Stomach (tissue), 9 donors: ENCODE results near the gene WNT16. TPM values are rescaled to one million over a fixed set of nuclear protein-coding genes. Genes with fewer than 3 reads are reported as not detected.

Experiments
- DNase-seq, 2 donors: peaks; one replicate each; pipeline versions ENCODE4 v3.0.0 to v3.0.0-alpha.2; 2013 to 2019
- H3K27ac ChIP-seq, 5 donors: fragments of 200-600 bp in 4 of 5; sonication (generic) in 4 of 5; one replicate each; pipeline ENCODE4 v1.5.1; 2013 to 2019; ENCODE audit warnings: mild to moderate bottlenecking in 1 of 5, moderate library complexity in 1 of 5
- H3K27me3 ChIP-seq, 3 donors: fragments of 200-600 bp; sonication (generic); one replicate each; pipeline ENCODE4 v1.5.1; 2017 to 2019; ENCODE audit warnings: mixed run types in 1 of 3
- H3K36me3 ChIP-seq, 4 donors: fragments of 200-600 bp; sonication (generic); 1 replicate in 3 of 4; 2 replicates in 1 of 4; pipeline ENCODE4 v1.5.1; 2016 to 2019
- H3K4me1 ChIP-seq, 4 donors: fragments of 200-600 bp; sonication (generic); one replicate each; pipeline ENCODE4 v1.5.1; 2016 to 2019
- H3K4me3 ChIP-seq, 4 donors: fragments of 200-600 bp; sonication (generic) in 3 of 4; one replicate each; pipeline ENCODE4 v1.5.1; 2016 to 2019; ENCODE audit warnings: mild to moderate bottlenecking in 1 of 4
- H3K9me3 ChIP-seq, 4 donors: fragments of 200-600 bp; sonication (generic); one replicate each; pipeline ENCODE4 v1.5.1; 2016 to 2019
- EP300 ChIP-seq: sonication (generic); formaldehyde crosslinking; IDR thresholded peaks from one replicate; pipeline ENCODE4 v1.6.1; 2017; ENCODE audit warnings: antibody characterized with exemption
- POLR2A ChIP-seq, 4 donors: fragments of 450-650 bp; IDR thresholded peaks; one replicate each; pipeline ENCODE4 v1.6.1; 2016; ENCODE audit warnings: antibody characterized with exemption in 4 of 4, control low read depth in 2 of 4, mild to moderate bottlenecking in 1 of 4, moderate library complexity in 1 of 4
- POLR2AphosphoS5 ChIP-seq, 3 donors: sonication (generic); formaldehyde crosslinking; IDR thresholded peaks; one replicate each; pipeline ENCODE4 v1.6.1; 2016; ENCODE audit warnings: antibody characterized with exemption in 3 of 3
- WGBS, 5 donors: extraction: QIAGEN DNeasy Blood & Tissue Kit in 3 of 5; methylation state at CpG; one replicate each; pipeline versions ENCODE4 v1.1.5 to v1.1.7; 2013 to 2018; 5-methylcytosine and 5-hydroxymethylcytosine counted together
- intact Hi-C: fragments of 100-400 bp; cut with DNase I; formaldehyde crosslinking; loops from one replicate; pipeline ENCODE4 v1.15.1; 2023; ENCODE audit warnings: low total_unique reads
- polyA plus RNA-seq, 3 donors: library from polyadenylated mRNA; stranded (reverse); fragments of 200-250 nt; gene quantifications; one replicate each; pipeline ENCODE4 v1.2.3, GENCODE V29; 2013
- total RNA-seq, 5 donors: library from RNA; depleted of rRNA; stranded (reverse); fragments of >200 nt; gene quantifications; one replicate each; pipeline versions ENCODE4 v1.1.0 to v1.2.3, GENCODE V29; 2014 to 2016
- TF ChIP-seq, protein P1 (sequence below), 7 experiments: fragments of 450-650 bp in 4 of 7; fragments of 200-600 bp in 3 of 7; sonication (generic) in 3 of 7; IDR thresholded peaks; one replicate each; pipeline ENCODE4 v1.5.1; 2016 to 2019; ENCODE audit warnings: antibody characterized with exemption in 7 of 7, control low read depth in 2 of 7, mild to moderate bottlenecking in 1 of 7
- donor health status: healthy with polysubstance abuse.
- donor health status: Bipolar disorder and iron deficiency.
- donor health status: healthy.

Gene WNT16
- total and polyA plus RNA-seq, 8 donors, result 0.05 to 0.37 TPM; not detected in 6

DNA sequence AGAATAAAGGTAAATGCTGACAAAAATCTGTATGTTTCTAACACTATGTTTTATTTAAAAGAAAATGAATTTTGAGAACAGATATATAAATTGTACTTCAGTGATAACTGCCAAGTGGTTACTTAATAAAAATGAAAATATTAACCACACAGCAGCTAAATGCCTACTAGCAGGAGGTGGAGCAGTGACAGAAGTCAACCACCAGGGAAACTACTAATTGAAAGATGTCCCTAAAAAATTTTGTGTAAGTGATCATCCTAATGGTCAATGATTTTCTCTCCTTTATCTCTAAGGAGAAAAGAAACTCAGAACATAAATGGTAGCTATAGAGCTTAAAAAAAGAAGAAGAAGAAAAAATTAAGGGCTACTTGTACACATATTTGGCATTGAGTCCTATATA is 22.9 kb downstream of the WNT16 start:
- peaks cover 0 to 65% (median 54%) of the 10 kb centered on the region in 4 donors for H3K36me3 ChIP-seq
- no peak for DNase-seq
- no peaks in the 10 kb centered on the region for H3K27me3 ChIP-seq
- intact Hi-C loops, result no loop called here
- no peak overlapping the region for H3K27ac ChIP-seq
- no peaks in the 10 kb centered on the region for H3K4me1 ChIP-seq
- no peak overlapping the region for H3K4me3 ChIP-seq
- TF ChIP-seq, protein P1, sequence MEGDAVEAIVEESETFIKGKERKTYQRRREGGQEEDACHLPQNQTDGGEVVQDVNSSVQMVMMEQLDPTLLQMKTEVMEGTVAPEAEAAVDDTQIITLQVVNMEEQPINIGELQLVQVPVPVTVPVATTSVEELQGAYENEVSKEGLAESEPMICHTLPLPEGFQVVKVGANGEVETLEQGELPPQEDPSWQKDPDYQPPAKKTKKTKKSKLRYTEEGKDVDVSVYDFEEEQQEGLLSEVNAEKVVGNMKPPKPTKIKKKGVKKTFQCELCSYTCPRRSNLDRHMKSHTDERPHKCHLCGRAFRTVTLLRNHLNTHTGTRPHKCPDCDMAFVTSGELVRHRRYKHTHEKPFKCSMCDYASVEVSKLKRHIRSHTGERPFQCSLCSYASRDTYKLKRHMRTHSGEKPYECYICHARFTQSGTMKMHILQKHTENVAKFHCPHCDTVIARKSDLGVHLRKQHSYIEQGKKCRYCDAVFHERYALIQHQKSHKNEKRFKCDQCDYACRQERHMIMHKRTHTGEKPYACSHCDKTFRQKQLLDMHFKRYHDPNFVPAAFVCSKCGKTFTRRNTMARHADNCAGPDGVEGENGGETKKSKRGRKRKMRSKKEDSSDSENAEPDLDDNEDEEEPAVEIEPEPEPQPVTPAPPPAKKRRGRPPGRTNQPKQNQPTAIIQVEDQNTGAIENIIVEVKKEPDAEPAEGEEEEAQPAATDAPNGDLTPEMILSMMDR (IDR thresholded peaks at IDR 0.05), result no peak
- TF ChIP-seq POLR2AphosphoS5 (IDR thresholded peaks at IDR 0.05) (no peak), EP300 (no peak), POLR2A (IDR thresholded peaks at IDR 0.05) (no peak)
- no peaks in the 10 kb centered on the region for H3K9me3 ChIP-seq

DNA sequence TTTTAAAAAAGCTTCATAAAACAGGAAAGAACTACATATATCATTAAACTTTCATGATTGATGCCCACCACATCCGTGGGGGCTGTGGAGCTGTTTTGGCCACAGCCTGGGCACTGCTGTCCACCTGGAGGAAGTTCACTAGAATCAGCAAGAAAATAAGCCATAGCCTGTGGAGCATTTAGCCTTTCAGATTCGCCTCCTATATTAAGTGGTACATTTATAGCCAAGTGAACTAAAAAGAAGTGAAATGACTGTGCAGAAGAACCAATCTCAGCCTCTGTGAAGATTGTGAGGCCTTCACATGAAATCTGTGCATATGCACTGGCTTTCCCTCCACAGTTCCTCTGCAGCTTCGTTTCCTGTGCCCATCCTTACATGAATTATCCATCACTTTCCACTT is 23.5 kb downstream of the WNT16 start:
- WGBS, 5 donors, result 72 to 81% (median 77%) methylated on average over 3 of the region's 3 CpGs

GRCh38 chr7:121355574-121355973 is 26.8 kb downstream of the WNT16 start:
- DNase-seq, result no peak
- H3K4me3 ChIP-seq, result no peak overlapping the region
- peaks cover 6 to 92% (median 80%) of the 10 kb centered on the region in 4 donors for H3K36me3 ChIP-seq
- H3K4me1 ChIP-seq, result no peaks in the 10 kb centered on the region
- H3K27me3 ChIP-seq, result no peaks in the 10 kb centered on the region
- TF ChIP-seq POLR2AphosphoS5 (IDR thresholded peaks at IDR 0.05), result no peak
- no peaks in the 10 kb centered on the region for H3K9me3 ChIP-seq
- 39 to 57% (median 54%) methylated on average over 2 of the region's 2 CpGs for WGBS, 5 donors
- intact Hi-C loops, result no loop called here
- no peak overlapping the region for H3K27ac ChIP-seq

More for the DNA sequence above, 23.5 kb downstream of the WNT16 start:
- no peak for DNase-seq
- no peak overlapping the region for H3K4me3 ChIP-seq
- intact Hi-C loops, result no loop called here
- H3K36me3 ChIP-seq, result peaks cover 0 to 66% (median 54%) of the 10 kb centered on the region in 4 donors
- H3K4me1 ChIP-seq, result no peaks in the 10 kb centered on the region
- H3K27me3 ChIP-seq, result no peaks in the 10 kb centered on the region
- no peaks in the 10 kb centered on the region for H3K9me3 ChIP-seq
- H3K27ac ChIP-seq, result no peak overlapping the region
- TF ChIP-seq EP300 (no peak), POLR2AphosphoS5 (IDR thresholded peaks at IDR 0.05) (no peak)
- TF ChIP-seq, protein P1 (IDR thresholded peaks at IDR 0.05), result no peak

GRCh38 chr7:121360564-121360963 is 31.8 kb downstream of the WNT16 start:
- no peaks in the 10 kb centered on the region for H3K9me3 ChIP-seq
- no peak for DNase-seq
- TF ChIP-seq POLR2AphosphoS5 (IDR thresholded peaks at IDR 0.05), result no peak
- no peak for TF ChIP-seq POLR2A (IDR thresholded peaks at IDR 0.05)
- TF ChIP-seq EP300, result no peak
- TF ChIP-seq, protein P1 (IDR thresholded peaks at IDR 0.05), result no peak
- no peaks in the 10 kb centered on the region for H3K4me1 ChIP-seq
- no peak overlapping the region for H3K4me3 ChIP-seq
- no peaks in the 10 kb centered on the region for H3K27me3 ChIP-seq
- H3K27ac ChIP-seq, result no peak overlapping the region
- peaks cover 15 to 91% (median 79%) of the 10 kb centered on the region in 4 donors for H3K36me3 ChIP-seq
- intact Hi-C loops, result no loop called here
- 86 to 91% (median 89%) methylated on average over 5 of the region's 5 CpGs for WGBS, 5 donors

GRCh38 chr7:121366852-121367431 is 38.1 kb downstream of the WNT16 start:
- Histone ChIP-seq H3K4me1 (peaks cover 0 to 25% (median 16%) of the 10 kb centered on the region in 4 donors), H3K27ac (no peak overlapping the region), H3K9me3 (no peaks in the 10 kb centered on the region), H3K4me3 (no peak overlapping the region), H3K36me3 (peaks cover 3 to 54% (median 31%) of the 10 kb centered on the region in 4 donors), H3K27me3 (no peaks in the 10 kb centered on the region)
- WGBS, 5 donors, result 16 to 36% (median 28%) methylated on average over 2 of the region's 2 CpGs
- peak in 1 of 2 donors; percentile 72 for DNase-seq
- TF ChIP-seq, protein P1 (IDR thresholded peaks at IDR 0.05), result peak in 5 of 7 experiments; percentile 49 to 76 (median 60)
- TF ChIP-seq POLR2AphosphoS5 (IDR thresholded peaks at IDR 0.05), result no peak
- TF ChIP-seq POLR2A (IDR thresholded peaks at IDR 0.05), result no peak
- intact Hi-C loops, result loop anchor here (2.0 kb wide), 1 partner anchor 180 kb away; no protein-coding TSS in a partner anchor
